Daoy (cell line): Measurements from ENCODE around the gene GTSF1L. TPM values are rescaled to one million over a fixed set of nuclear protein-coding genes. Genes with fewer than 3 reads are reported as not detected.
"Not testable (repeated sequence)": the region's sequence is repeated elsewhere in the genome, so short reads cannot be mapped to it uniquely, and the experiment has no call there.

ENCODE experiments used
- DNase-seq: peaks from one replicate; pipeline ENCODE4 v3.0.0-alpha.2; 2015; ENCODE audit warnings: low read depth
- total RNA-seq: library from RNA; depleted of rRNA; stranded (reverse); fragments of >200 nt; shearing (Covaris generic); gene quantifications from 2 replicates; pipeline ENCODE4 v1.2.3, GENCODE V29; 2014; rRNA removed

GTSF1L gene
- total RNA-seq = not detected in 2 replicates

- DNase-seq = peak; percentile 53
These were observed at the start of gene GTSF1L for GRCh38 chr20:43726811-43727338. TSS of gene GTSF1L (minus strand) at chr20:43727002. CDS start at chr20:43726694, 308 bp downstream.

- DNase-seq = no peak
These were observed 48.0 kb upstream of the GTSF1L start for GRCh38 chr20:43774754-43775153.

- DNase-seq = no peak
These were observed 44.8 kb upstream of the GTSF1L start for GRCh38 chr20:43771503-43772190.

- DNase-seq = no peak
These were observed 43.5 kb upstream of the GTSF1L start for GRCh38 chr20:43770342-43770741.

- peak; percentile 25 for DNase-seq
These were observed 41.1 kb upstream of the GTSF1L start for GRCh38 chr20:43767686-43768474.

- DNase-seq = no peak
These were observed 40.1 kb upstream of the GTSF1L start for GRCh38 chr20:43766917-43767316.

- no peak for DNase-seq
These were observed 39.6 kb upstream of the GTSF1L start for GRCh38 chr20:43766385-43766784.

GRCh38 chr20:43765916-43766315, 39.1 kb upstream of the GTSF1L start:
- DNase-seq = no peak

GRCh38 chr20:43762911-43763310, 36.1 kb upstream of the GTSF1L start:
- DNase-seq = no peak

GRCh38 chr20:43761386-43762340, 34.9 kb upstream of the GTSF1L start:
- DNase-seq = no peak

GRCh38 chr20:43757888-43758287, 31.1 kb upstream of the GTSF1L start:
- DNase-seq = not testable (repeated sequence)

- no peak for DNase-seq
These were observed 29.0 kb upstream of the GTSF1L start for GRCh38 chr20:43755851-43756250.

- DNase-seq = peak; percentile 42
These were observed 28.6 kb upstream of the GTSF1L start for GRCh38 chr20:43755390-43755789.

GRCh38 chr20:43752561-43753301, 25.9 kb upstream of the GTSF1L start:
- DNase-seq = peak; percentile 88

- no peak for DNase-seq
These were observed 25.2 kb upstream of the GTSF1L start for GRCh38 chr20:43752051-43752360.

GRCh38 chr20:43751167-43752050, 24.6 kb upstream of the GTSF1L start:
- peak; percentile 79 for DNase-seq

GRCh38 chr20:43750774-43751166, 24.0 kb upstream of the GTSF1L start:
- DNase-seq = no peak

- peak; percentile 73 for DNase-seq
These were observed 23.0 kb upstream of the GTSF1L start for GRCh38 chr20:43749734-43750294.

- DNase-seq = no peak
These were observed 21.5 kb upstream of the GTSF1L start for GRCh38 chr20:43748274-43748673.
